ENCODE results near the gene HILPDA. TPM values are rescaled to one million over a fixed set of nuclear protein-coding genes. Genes with fewer than 3 reads are reported as not detected.
"Not testable (repeated sequence)": the region's sequence is repeated elsewhere in the genome, so short reads cannot be mapped to it uniquely, and the experiment has no call there.

The HILPDA gene
- total RNA-seq, 1 donor from 2014 or later, result 17.0 TPM

GRCh38 chr7:128479082-128479481 is 23.4 kb downstream of the HILPDA start:
- POLR2A ChIA-PET; H3K4me3 Mint-ChIP-seq; H3K27ac Mint-ChIP-seq; ATAC-seq (ENCODE audit: low read depth); H3K27me3 Mint-ChIP-seq; H3K9me3 Mint-ChIP-seq; CTCF ChIA-PET; DNase-seq: not testable (repeated sequence)
- intact Hi-C loops (cut with micrococcal nuclease), result loop anchor here (5.0 to 10.0 kb wide), 3 partner anchors 137 to 736 kb away; partner anchors contain the start of genes ATP6V1F and RBM28
- H3K36me3 Mint-ChIP-seq (ENCODE audit: low read depth), result peaks cover 37% of the 10 kb centered on the region
- peaks cover 21% of the 10 kb centered on the region for H3K4me1 Mint-ChIP-seq

- H3K9me3 Mint-ChIP-seq; H3K4me1 Mint-ChIP-seq; DNase-seq; POLR2A ChIA-PET; H3K27ac Mint-ChIP-seq; CTCF ChIA-PET; H3K27me3 Mint-ChIP-seq; H3K4me3 Mint-ChIP-seq; intact Hi-C loops (cut with micrococcal nuclease); ATAC-seq (ENCODE audit: low read depth): not testable (repeated sequence)
- H3K36me3 Mint-ChIP-seq (ENCODE audit: low read depth), result peaks cover 38% of the 10 kb centered on the region
Observed at GRCh38 chr7:128488134-128488533, 32.5 kb downstream of the HILPDA start.

- intact Hi-C loops (cut with micrococcal nuclease), result no loop called here
- ATAC-seq (ENCODE audit: low read depth) (no peak), DNase-seq (no peak)
- Mint-ChIP-seq H3K27me3 (no peaks in the 10 kb centered on the region), H3K4me3 (no peak overlapping the region), H3K27ac (no peak overlapping the region), H3K9me3 (no peaks in the 10 kb centered on the region), H3K36me3 (ENCODE audit: low read depth) (peaks cover 71% of the 10 kb centered on the region), H3K4me1 (no peaks in the 10 kb centered on the region)
- CTCF ChIA-PET, result no interaction called here
- no peak for TF ChIP-seq CTCF (IDR thresholded peaks at IDR 0.05)
- POLR2A ChIA-PET, result interaction anchor here (0.6 kb wide), 1 partner anchor 824 kb away, joined by 3 read pairs; no protein-coding TSS in a partner anchor
Observed at GRCh38 chr7:128497405-128497804, 41.7 kb downstream of the HILPDA start.

- H3K27me3 Mint-ChIP-seq; H3K27ac Mint-ChIP-seq; H3K4me3 Mint-ChIP-seq; ATAC-seq (ENCODE audit: low read depth); DNase-seq; CTCF ChIA-PET; POLR2A ChIA-PET; H3K9me3 Mint-ChIP-seq; intact Hi-C loops (cut with micrococcal nuclease): not testable (repeated sequence)
- Mint-ChIP-seq H3K4me1 (peaks cover 31% of the 10 kb centered on the region), H3K36me3 (ENCODE audit: low read depth) (peaks cover 23% of the 10 kb centered on the region)
Observed at GRCh38 chr7:128505416-128505815, 49.7 kb downstream of the HILPDA start.

- H3K4me1 Mint-ChIP-seq, result peaks cover 39% of the 10 kb centered on the region
- POLR2A ChIA-PET, result interaction anchor here (0.6 kb wide), 1 partner anchor 240 kb away, joined by 5 read pairs; no protein-coding TSS in a partner anchor
- H3K36me3 Mint-ChIP-seq (ENCODE audit: low read depth); H3K9me3 Mint-ChIP-seq; CTCF ChIA-PET; DNase-seq; H3K27me3 Mint-ChIP-seq: not testable (repeated sequence)
- H3K27ac Mint-ChIP-seq, result peak overlapping the region; percentile 81
- ATAC-seq (ENCODE audit: low read depth), result peak; percentile 26
- peak overlapping the region; percentile 55 for H3K4me3 Mint-ChIP-seq
- intact Hi-C loops (cut with micrococcal nuclease), result loop anchor here (2.0 kb wide), 1 partner anchor 24 kb away; no protein-coding TSS in a partner anchor
Observed at GRCh38 chr7:128506819-128507218, 51.1 kb downstream of the HILPDA start.

- CTCF ChIA-PET; H3K9me3 Mint-ChIP-seq; H3K27me3 Mint-ChIP-seq; DNase-seq; H3K36me3 Mint-ChIP-seq (ENCODE audit: low read depth): not testable (repeated sequence)
- Mint-ChIP-seq H3K4me1 (peaks cover 42% of the 10 kb centered on the region), H3K4me3 (peak overlapping the region; percentile 55), H3K27ac (peak overlapping the region; percentile 81)
- POLR2A ChIA-PET, result interaction anchor here (0.6 kb wide), 1 partner anchor 239 kb away, joined by 5 read pairs; no protein-coding TSS in a partner anchor
- intact Hi-C loops (cut with micrococcal nuclease), result loop anchor here (2.0 kb wide), 1 partner anchor 23 kb away; no protein-coding TSS in a partner anchor
- ATAC-seq (ENCODE audit: low read depth), result peak; percentile 64
Observed at GRCh38 chr7:128507321-128507993, 51.8 kb downstream of the HILPDA start.

Other genes starting within 250 kb of the HILPDA start
- not detected in 2 replicates for gene LEP, start 214.6 kb upstream of the HILPDA start, total RNA-seq
- 45.7 and 54.4 TPM in 2 replicates for gene RBM28, start 112.0 kb upstream of the HILPDA start, total RNA-seq
- 0.10 TPM in 1 of 2 replicates, not detected in the other for gene PRRT4, start 94.2 kb upstream of the HILPDA start, total RNA-seq
- gene IMPDH1, start 45.9 kb upstream of the HILPDA start, total RNA-seq, result 42.3 and 45.8 TPM in 2 replicates
- gene METTL2B, start 20.9 kb downstream of the HILPDA start, total RNA-seq, result 32.7 and 35.7 TPM in 2 replicates
- 1.2 and 1.4 TPM in 2 replicates for gene GARIN1A, start 216.4 kb downstream of the HILPDA start, total RNA-seq

Data from activated B cell treated with CpG ODN at 0.5 μM for 24 hours (primary cell).